CD4-positive, alpha-beta T cell treated with Interferon gamma for 1 hour (primary cell): ENCODE results near the gene CBX2.
"Not testable (repeated sequence)": the region's sequence is repeated elsewhere in the genome, so short reads cannot be mapped to it uniquely, and the experiment has no call there.

ENCODE experiments used
- DNase-seq: peaks from one replicate; pipeline ENCODE4 v3.0.0-alpha.2; 2020

Gene CBX2

GRCh38 chr17:79772726-79773125 lies 5.2 kb upstream of the CBX2 start:
- DNase-seq: not testable (repeated sequence)

- no peak for DNase-seq
These were observed 3.4 kb upstream of the CBX2 start for GRCh38 chr17:79774561-79774975.

GRCh38 chr17:79775632-79776031 lies 2.3 kb upstream of the CBX2 start:
- no peak for DNase-seq

GRCh38 chr17:79776376-79777119 lies 1.4 kb upstream of the CBX2 start:
- DNase-seq: no peak

GRCh38 chr17:79777120-79777893 lies 641 bp upstream of the CBX2 start:
- peak; percentile 13 for DNase-seq

- no peak for DNase-seq
These were observed 646 bp downstream of the CBX2 start for GRCh38 chr17:79778504-79779083.

GRCh38 chr17:79779084-79779529 lies 1.2 kb downstream of the CBX2 start:
- no peak for DNase-seq

GRCh38 chr17:79779661-79780365 lies 1.9 kb downstream of the CBX2 start:
- no peak for DNase-seq

- DNase-seq: no peak
These were observed 3.2 kb downstream of the CBX2 start for GRCh38 chr17:79781012-79781650.

- no peak for DNase-seq
These were observed 4.0 kb downstream of the CBX2 start for GRCh38 chr17:79781736-79782575.

- no peak for DNase-seq
These were observed 5.9 kb downstream of the CBX2 start for GRCh38 chr17:79783891-79784290.

GRCh38 chr17:79784353-79785016 lies 6.5 kb downstream of the CBX2 start:
- DNase-seq: no peak

- DNase-seq: no peak
These were observed 7.3 kb downstream of the CBX2 start for GRCh38 chr17:79785017-79785899.

GRCh38 chr17:79785900-79786810 lies 8.2 kb downstream of the CBX2 start:
- no peak for DNase-seq

GRCh38 chr17:79786930-79787643 lies 9.1 kb downstream of the CBX2 start:
- DNase-seq: no peak

GRCh38 chr17:79788455-79788854 lies 10.5 kb downstream of the CBX2 start:
- DNase-seq: no peak

GRCh38 chr17:79788989-79789942 lies 11.3 kb downstream of the CBX2 start:
- no peak for DNase-seq
